GM12891 (cell line): ENCODE measurements around the gene PRXL2B.

Experiments
- POLR2A ChIP-seq: IDR thresholded peaks from 2 replicates; pipeline ENCODE4 v1.6.1; 2011; ENCODE audit warnings: low read depth, low read length, control low read depth
- POLR2AphosphoS5 ChIP-seq: IDR thresholded peaks from 2 replicates; pipeline ENCODE4 v1.6.1; 2011; ENCODE audit warnings: low read depth, low read length, control low read depth
- SPI1 ChIP-seq: IDR thresholded peaks from 2 replicates; pipeline ENCODE4 v1.6.1; 2011; ENCODE audit warnings: low read depth, low read length, control low read depth
- TAF1 ChIP-seq: IDR thresholded peaks from 2 replicates; pipeline ENCODE4 v1.6.1; 2011; ENCODE audit warnings: low read depth, low read length, control low read depth

- TF ChIP-seq POLR2A (no peak), TAF1 (no peak), POLR2AphosphoS5 (no peak), SPI1 (no peak)
Observed at GRCh38 chr1:2561446-2561845, 25.1 kb upstream of the PRXL2B start.
